A673 (cell line): ENCODE data around the gene PRKAR1A.

Experiments
- EZH2 ChIP-seq: fragments of 200-600 bp; sonication (generic); IDR thresholded peaks from 2 replicates; pipeline ENCODE4 v1.6.1; 2017; ENCODE audit warnings: borderline replicate concordance, low read depth, mild to moderate bottlenecking, mixed read lengths, antibody characterized with exemption, low read length; ENCODE audit not compliant: poor library complexity, severe bottlenecking
- TF ChIP-seq, protein P1 (sequence below): fragments of 300-800, 200-600 bp; sonication (generic); conservative IDR thresholded peaks from 2 replicates; pipeline ENCODE4 v1.5.1; 2017; ENCODE audit warnings: low read depth, mild to moderate bottlenecking, antibody characterized with exemption, low read length, moderate library complexity, mixed read lengths

DNA sequence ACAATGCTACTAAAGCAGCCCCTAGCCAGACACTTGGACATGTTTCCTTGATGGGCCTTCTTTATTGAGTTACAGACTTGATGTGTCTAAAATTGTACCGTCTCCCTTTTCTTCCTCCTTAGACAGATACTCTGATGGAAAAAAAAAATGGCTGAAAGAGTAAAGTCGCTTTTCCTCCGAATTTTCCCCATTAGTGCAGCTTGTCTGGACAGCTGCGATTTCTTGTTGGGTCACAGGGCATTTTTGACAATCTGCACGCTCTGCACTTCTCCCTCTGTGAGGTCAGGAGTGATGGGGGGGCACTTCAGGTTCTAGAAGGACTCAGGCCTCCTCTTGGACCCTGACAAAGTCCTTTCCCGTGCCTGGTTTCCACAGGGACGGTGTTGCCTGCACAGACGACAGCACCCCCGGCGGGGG lies 968 bp upstream of the PRKAR1A start:
- TF ChIP-seq EZH2 = no peak
- TF ChIP-seq, protein P1, sequence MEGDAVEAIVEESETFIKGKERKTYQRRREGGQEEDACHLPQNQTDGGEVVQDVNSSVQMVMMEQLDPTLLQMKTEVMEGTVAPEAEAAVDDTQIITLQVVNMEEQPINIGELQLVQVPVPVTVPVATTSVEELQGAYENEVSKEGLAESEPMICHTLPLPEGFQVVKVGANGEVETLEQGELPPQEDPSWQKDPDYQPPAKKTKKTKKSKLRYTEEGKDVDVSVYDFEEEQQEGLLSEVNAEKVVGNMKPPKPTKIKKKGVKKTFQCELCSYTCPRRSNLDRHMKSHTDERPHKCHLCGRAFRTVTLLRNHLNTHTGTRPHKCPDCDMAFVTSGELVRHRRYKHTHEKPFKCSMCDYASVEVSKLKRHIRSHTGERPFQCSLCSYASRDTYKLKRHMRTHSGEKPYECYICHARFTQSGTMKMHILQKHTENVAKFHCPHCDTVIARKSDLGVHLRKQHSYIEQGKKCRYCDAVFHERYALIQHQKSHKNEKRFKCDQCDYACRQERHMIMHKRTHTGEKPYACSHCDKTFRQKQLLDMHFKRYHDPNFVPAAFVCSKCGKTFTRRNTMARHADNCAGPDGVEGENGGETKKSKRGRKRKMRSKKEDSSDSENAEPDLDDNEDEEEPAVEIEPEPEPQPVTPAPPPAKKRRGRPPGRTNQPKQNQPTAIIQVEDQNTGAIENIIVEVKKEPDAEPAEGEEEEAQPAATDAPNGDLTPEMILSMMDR = no peak
